HG02798 (cell line): Measurements from ENCODE around the gene CYP1A2.
"Not testable (repeated sequence)": the region's sequence is repeated elsewhere in the genome, so short reads cannot be mapped to it uniquely, and the experiment has no call there.

Source experiments
- ATAC-seq: cut with Tn5 transposase; IDR thresholded peaks from one replicate; pipeline ENCODE4 v1.9.1; 2021; ENCODE audit warnings: mild to moderate bottlenecking; ENCODE audit not compliant: unreplicated experiment, poor library complexity

CYP1A2 gene

DNA sequence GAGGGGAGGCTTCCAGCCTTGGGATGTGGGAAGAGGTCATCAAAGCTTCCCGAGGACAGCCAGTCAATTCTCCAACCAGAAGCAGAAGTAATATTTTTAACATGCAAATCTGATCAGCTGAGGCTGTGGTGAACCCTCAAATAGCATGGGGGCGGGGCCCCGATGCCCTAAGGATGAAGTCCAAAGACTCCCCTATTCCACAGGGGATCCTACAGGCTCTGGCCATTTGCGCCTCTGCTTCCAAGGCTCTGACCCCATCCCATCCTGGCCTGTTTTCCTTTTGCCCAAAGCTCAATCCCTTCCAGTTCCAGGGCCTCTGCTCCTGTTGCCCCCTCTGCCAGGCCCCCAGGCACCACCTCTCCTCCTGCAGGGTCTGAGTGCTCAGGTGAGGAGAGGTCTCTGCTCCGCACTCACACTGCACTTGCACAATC is 26.5 kb downstream of the CYP1A2 start:
- ATAC-seq: no peak

DNA sequence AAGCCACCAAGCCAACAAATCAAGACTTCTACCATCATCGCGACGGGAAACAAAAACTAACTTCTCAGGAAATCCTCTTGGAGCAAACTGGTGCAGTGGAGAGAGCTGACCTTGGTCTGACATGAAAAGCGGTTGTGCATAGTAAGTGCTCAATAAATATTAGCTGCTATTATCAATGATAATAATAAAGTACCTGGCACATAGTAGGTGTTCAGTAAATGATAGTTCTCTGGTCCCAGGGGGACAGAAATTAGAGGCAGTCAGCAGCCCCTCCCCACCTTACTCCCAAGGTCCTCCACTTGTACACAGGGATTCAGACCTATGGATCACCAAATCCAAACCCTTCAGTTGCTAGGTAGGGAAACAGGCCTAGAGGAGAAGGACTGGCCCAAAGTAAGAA is 27.2 kb downstream of the CYP1A2 start:
- ATAC-seq: no peak

GRCh38 chr15:74776821-74777768 is 28.4 kb downstream of the CYP1A2 start:
- ATAC-seq: peak; percentile 28

GRCh38 chr15:74777769-74778598 is 29.3 kb downstream of the CYP1A2 start:
- no peak for ATAC-seq

GRCh38 chr15:74778599-74778970 is 29.9 kb downstream of the CYP1A2 start:
- no peak for ATAC-seq

DNA sequence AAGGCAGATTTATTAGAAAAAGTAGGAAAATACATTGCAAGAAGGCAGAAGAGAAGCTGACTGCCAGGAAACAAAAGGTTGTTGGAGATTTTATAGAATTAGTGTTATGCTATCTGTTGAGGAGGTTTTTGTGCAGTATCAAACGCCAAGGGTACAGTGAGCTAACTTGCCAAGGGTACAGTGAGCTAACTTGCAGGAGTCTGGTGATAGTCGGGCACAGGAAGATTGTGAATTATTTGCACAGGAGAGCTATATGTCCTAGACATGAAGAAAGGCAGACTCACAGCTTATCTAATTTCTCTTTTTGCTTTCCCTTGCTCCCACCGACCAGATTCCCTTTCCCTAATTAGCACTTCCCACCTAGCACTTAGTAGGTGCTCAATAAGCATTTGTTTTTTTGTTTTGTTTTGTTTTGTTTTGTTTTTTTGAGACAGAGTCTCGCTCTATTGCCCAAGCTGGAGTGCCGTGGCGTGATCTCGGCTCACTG is 30.6 kb downstream of the CYP1A2 start:
- no peak for ATAC-seq

DNA sequence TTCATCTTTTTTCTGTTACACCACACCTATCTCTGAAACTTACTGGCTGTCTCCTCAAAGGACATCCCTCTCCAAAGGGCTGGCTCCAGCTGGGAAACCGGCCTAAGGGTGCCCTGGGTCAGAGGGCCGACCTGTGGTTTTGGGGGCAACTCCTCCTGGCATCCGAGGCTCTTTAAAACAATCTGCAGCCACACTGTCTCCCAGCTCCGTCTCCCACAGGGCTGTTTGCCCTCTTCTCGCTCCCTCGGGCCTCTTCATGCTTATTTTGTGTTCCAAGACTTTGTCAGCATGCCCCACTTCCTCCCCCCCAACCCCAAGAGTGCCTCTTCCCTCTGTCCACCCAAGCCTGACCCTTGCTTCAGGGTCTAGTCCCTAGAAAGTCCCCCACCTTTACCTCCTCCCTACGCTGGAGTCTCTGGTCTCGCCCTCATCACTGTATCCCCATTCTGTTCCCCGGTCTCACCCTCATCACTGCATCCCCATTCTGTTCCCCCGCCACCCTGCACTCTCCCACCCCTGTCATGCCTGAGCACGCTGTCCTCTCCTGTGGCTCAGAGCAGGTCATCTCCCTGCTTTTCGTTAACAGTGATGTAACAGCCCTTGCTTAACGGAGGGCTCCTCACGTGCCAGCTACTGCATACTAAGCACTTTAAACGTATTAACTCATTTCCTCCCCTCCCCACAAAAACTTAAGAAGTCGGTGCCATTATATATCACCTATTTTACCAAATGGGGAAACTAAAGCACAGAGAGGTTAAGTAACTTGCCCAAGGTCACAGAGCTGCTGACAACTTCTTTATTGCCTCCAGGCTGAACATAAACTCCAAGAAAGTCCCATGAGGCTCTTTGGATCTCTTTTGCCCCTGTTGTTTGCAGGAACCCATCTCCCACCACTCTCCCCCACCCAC is 32.1 kb downstream of the CYP1A2 start:
- no peak for ATAC-seq

- peak; percentile 64 for ATAC-seq
These were observed 33.0 kb downstream of the CYP1A2 start, which contains the start of gene CSK for GRCh38 chr15:74781431-74782258. Gene CSK (plus strand): TSS chr15:74782080. CDS start chr15:74798298, 16,218 bp downstream.

DNA sequence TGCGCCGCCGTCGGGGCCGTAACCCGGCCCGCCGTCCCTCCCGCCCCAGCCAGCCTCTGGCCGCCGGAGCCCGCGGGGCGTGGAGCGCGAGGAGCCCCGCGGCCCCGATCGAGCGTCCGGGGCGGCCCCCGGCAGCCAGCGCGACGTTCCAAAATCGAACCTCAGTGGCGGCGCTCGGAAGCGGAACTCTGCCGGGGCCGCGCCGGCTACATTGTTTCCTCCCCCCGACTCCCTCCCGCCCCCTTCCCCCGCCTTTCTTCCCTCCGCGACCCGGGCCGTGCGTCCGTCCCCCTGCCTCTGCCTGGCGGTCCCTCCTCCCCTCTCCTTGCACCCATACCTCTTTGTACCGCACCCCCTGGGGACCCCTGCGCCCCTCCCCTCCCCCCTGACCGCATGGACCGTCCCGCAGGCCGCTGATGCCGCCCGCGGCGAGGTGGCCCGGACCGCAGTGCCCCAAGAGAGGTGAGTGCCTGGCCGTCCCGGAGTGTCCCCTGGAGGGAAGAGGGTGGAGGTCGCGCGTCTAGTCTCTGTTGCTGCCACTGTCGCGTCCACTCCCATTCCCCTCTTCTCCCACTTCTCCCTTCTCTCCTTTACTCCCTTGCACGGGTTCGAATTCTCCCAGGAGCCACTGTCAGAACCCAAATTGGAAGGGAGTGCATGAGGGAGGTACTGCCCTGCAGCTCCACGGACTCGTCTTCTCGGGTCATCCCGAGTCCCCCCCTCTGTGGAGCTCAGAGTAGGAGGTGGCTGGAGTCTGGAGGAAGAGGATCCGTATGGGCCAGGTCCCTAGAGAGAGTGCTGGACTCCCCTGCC is 33.8 kb downstream of the CYP1A2 start:
- peak; percentile 13 for ATAC-seq

GRCh38 chr15:74783072-74783807 is 34.6 kb downstream of the CYP1A2 start:
- no peak for ATAC-seq

GRCh38 chr15:74783808-74784175 is 35.1 kb downstream of the CYP1A2 start:
- ATAC-seq: no peak

DNA sequence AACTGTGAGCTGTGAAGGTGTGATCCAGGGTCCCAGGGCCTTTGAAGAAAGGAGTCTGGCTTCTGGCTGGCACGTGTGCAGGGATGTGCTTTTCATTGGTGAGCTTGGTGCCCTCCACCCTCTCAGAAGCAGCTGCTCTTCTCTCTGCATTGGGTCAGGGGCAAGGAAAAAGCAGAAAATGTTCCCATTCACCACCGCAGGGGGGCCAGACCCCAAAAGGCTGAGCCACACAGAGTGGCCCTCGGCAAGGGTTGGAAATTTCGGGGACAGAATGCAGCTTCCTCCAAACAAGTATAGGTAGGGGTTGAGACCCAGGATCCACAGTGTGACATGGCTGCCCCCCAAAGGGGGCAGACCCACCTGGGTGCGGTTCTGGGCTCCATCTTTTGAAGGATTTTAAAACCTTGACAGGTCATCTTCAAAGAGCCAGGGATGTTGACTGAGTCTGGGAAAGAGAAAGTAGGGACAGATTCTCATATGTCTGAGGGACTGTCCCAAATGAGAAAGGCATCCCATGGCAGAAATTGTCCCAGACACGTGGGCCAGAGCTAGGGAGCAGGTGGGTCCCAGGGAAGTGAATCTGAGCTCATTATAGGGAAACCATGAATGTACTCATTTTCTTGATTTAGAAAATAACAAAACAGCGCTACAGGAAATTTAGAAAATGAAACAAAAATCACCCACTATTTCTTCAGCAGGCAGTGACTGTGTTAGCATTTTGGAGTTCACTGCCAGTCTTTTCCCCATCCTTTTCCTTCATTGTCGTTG is 36.0 kb downstream of the CYP1A2 start:
- no peak for ATAC-seq

DNA sequence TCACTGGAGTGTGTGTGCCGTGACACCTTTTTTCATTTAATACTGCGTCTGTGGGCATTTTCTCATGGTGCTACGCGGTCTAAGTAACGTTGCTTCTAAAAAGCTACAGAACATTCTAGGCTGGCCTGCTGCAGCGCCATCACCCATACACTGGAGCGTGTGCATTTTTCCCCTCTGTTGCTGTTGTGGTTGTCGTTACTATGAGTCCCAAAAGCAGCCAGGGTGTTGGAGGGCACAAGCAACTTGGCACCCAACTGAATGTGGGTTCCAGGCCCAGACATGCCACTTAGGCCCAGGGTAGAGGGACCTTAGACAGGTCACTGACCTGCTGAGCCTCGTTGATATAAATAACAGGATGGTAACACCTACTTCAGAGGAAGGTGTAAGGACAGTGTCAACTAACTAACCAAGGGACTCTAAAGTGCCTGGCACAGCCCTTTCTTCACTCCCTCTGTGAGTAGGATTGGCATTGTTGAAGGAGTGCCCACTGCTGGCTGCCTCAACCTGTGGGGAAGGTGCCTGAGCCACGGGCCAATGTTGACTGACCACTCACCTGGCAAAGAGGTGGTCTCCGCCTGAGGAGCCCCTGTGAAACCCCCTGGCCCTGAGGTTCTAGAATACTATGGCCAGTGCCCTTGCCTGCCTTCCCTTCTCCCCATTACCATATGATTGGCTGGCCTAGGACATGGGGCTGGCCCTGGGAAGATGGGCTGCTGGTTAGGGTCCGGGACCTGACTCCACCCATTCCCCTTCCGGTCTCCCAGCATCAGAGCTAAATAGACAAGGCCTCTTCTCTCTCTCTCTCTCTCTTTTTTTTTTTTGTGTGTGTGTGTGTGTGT is 36.8 kb downstream of the CYP1A2 start:
- no peak for ATAC-seq

DNA sequence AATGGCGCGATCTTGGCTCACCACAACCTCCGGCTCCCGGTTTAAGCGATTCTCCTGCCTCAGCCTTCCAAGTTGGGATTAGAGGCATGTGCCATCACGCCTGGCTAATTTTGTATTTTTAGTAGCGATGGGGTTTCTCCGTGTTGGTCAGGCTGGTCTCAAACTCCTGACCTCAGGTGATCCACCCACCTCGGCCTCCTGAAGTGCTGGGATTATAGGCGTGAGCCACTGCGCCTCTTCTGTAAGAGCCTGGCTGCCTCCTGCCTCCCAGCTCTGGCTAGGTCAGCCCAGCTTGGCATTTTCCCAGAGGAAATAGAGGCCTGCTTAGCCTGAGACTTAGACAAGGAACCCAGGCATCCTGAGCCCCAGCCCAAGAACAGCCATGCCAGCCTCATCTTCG is 37.4 kb downstream of the CYP1A2 start:
- ATAC-seq: not testable (repeated sequence)

DNA sequence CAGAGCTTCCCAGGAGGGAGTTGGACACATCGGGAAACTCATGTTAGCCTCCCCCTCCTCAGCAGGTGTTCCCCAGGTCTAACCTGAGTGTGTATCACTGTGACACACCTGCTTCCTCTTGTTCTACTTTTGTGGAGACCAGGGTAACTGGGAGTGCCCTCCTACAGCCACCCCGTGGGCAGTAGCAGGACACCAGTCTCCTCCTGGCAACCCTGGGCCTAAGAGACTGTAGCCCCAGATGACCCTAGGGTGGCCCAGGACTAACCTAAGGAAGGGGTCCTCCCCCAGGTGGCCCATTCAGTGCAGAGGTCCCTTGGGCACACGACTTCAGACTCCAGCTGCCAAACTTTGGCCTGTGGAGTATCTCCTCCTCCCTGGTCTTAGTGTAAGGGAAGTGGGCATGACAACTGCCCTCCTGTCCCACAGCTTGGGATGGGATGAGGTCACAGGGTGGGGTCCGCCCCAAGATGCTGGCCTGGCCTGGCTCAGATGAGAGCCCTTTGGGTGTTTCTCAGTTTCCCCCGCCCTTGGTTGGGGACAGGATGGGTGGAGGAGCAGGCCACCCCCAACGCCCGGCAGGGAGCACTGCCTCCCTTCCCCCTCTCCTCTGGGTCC is 38.0 kb downstream of the CYP1A2 start:
- no peak for ATAC-seq
